GM12864 (cell line): ENCODE data around the gene STK32C.

ENCODE experiments used
- DNase-seq: peaks from one replicate; pipeline ENCODE4 v3.0.0-alpha.2; 2011; ENCODE audit warnings: low read depth
- H3K4me3 ChIP-seq: 2 replicates; pipeline ENCODE4 v1.5.1; 2011; ENCODE audit warnings: mild to moderate bottlenecking, low read depth, low read length, control low read depth
- CTCF ChIP-seq: IDR thresholded peaks from 2 replicates; pipeline ENCODE4 v1.5.1; 2011; ENCODE audit warnings: low read depth, mild to moderate bottlenecking, moderate library complexity, low read length, control low read depth, inconsistent platforms; ENCODE audit errors: missing control alignments

The STK32C gene

GRCh38 chr10:132192076-132192975 is 115.4 kb downstream of the STK32C start:
- TF ChIP-seq CTCF: no peak
- H3K4me3 ChIP-seq: no peak overlapping the region
- no peak for DNase-seq

GRCh38 chr10:132189810-132190422 is 117.8 kb downstream of the STK32C start:
- no peak overlapping the region for H3K4me3 ChIP-seq
- no peak for DNase-seq
- TF ChIP-seq CTCF: no peak

GRCh38 chr10:132189016-132189415 is 118.7 kb downstream of the STK32C start:
- H3K4me3 ChIP-seq: no peak overlapping the region
- TF ChIP-seq CTCF: no peak
- DNase-seq: no peak

GRCh38 chr10:132188331-132188730 is 119.4 kb downstream of the STK32C start:
- no peak for TF ChIP-seq CTCF
- DNase-seq: no peak
- no peak overlapping the region for H3K4me3 ChIP-seq

GRCh38 chr10:132187430-132188138 is 120.2 kb downstream of the STK32C start:
- H3K4me3 ChIP-seq: peak overlapping the region; percentile 14; the same call in 1 of the 2 replicates
- TF ChIP-seq CTCF: no peak
- DNase-seq: no peak

- H3K4me3 ChIP-seq: peak within 1 kb of the TSS; percentile 14; the same call in 1 of the 2 replicates
- no peak for TF ChIP-seq CTCF
- DNase-seq: no peak
Measured at GRCh38 chr10:132186488-132187429, 121.0 kb downstream of the STK32C start, which contains the start of gene DPYSL4. Gene DPYSL4, plus strand, starts transcription at chr10:132186948. Its CDS starts 116 bp downstream, at chr10:132187064.
